ENCODE measurements around the gene SRRM4.
"Not testable (repeated sequence)": the region's sequence is repeated elsewhere in the genome, so short reads cannot be mapped to it uniquely, and the experiment has no call there.

The SRRM4 gene

GRCh38 chr12:119006746-119007145, 25.4 kb downstream of the SRRM4 start:
- DNase-seq (ENCODE audit: low read depth), result no peak
- no peak for TF ChIP-seq CTCF (IDR thresholded peaks at IDR 0.05; ENCODE audit: control insufficient read depth, extremely low read depth, insufficient read depth)
- no peak overlapping the region for H3K4me3 ChIP-seq (ENCODE audit: low read depth, low read length)

GRCh38 chr12:119008273-119008672, 26.9 kb downstream of the SRRM4 start:
- H3K4me3 ChIP-seq (ENCODE audit: low read depth, low read length); DNase-seq (ENCODE audit: low read depth): not testable (repeated sequence)

GRCh38 chr12:119008691-119009221, 27.4 kb downstream of the SRRM4 start:
- H3K4me3 ChIP-seq (ENCODE audit: low read depth, low read length), result no peak overlapping the region
- no peak for DNase-seq (ENCODE audit: low read depth)
- TF ChIP-seq CTCF (IDR thresholded peaks at IDR 0.05; ENCODE audit: control insufficient read depth, extremely low read depth, insufficient read depth), result no peak

GRCh38 chr12:119011231-119011630, 29.9 kb downstream of the SRRM4 start:
- no peak for DNase-seq (ENCODE audit: low read depth)

GRCh38 chr12:119012179-119012578, 30.8 kb downstream of the SRRM4 start:
- TF ChIP-seq CTCF (IDR thresholded peaks at IDR 0.05; ENCODE audit: control insufficient read depth, extremely low read depth, insufficient read depth), result no peak
- DNase-seq (ENCODE audit: low read depth), result no peak

More at GRCh38 chr12:119011231-119011630, 29.9 kb downstream of the SRRM4 start:
- H3K4me3 ChIP-seq (ENCODE audit: low read depth, low read length), result no peak overlapping the region
- no peak for TF ChIP-seq CTCF (IDR thresholded peaks at IDR 0.05; ENCODE audit: control insufficient read depth, extremely low read depth, insufficient read depth)

GRCh38 chr12:119013023-119013422, 31.7 kb downstream of the SRRM4 start:
- DNase-seq (ENCODE audit: low read depth), result no peak
- no peak for TF ChIP-seq CTCF (IDR thresholded peaks at IDR 0.05; ENCODE audit: control insufficient read depth, extremely low read depth, insufficient read depth)
- no peak overlapping the region for H3K4me3 ChIP-seq (ENCODE audit: low read depth, low read length)

More at GRCh38 chr12:119012179-119012578, 30.8 kb downstream of the SRRM4 start:
- no peak overlapping the region for H3K4me3 ChIP-seq (ENCODE audit: low read depth, low read length)

GRCh38 chr12:119014368-119014767, 33.0 kb downstream of the SRRM4 start:
- no peak for TF ChIP-seq CTCF (IDR thresholded peaks at IDR 0.05; ENCODE audit: control insufficient read depth, extremely low read depth, insufficient read depth)
- no peak for DNase-seq (ENCODE audit: low read depth)

More at GRCh38 chr12:119014368-119014767, 33.0 kb downstream of the SRRM4 start:
- no peak overlapping the region for H3K4me3 ChIP-seq (ENCODE audit: low read depth, low read length)
